Progenitor cell of endocrine pancreas (in vitro differentiated cells): Measurements from ENCODE around the gene SEC14L3. TPM values are rescaled to one million over a fixed set of nuclear protein-coding genes. Genes with fewer than 3 reads are reported as not detected.

Experiments
- DNase-seq: peaks from one replicate; pipeline ENCODE4 v3.0.0; 2021; ENCODE audit warnings: low spot score; ENCODE audit not compliant: unreplicated experiment
- H3K27ac Mint-ChIP-seq: 2 replicates; pipeline ENCODE4 v1.8.0; 2021; ENCODE audit warnings: mild to moderate bottlenecking, moderate library complexity, mixed read lengths
- H3K27me3 Mint-ChIP-seq: 2 replicates; pipeline ENCODE4 v1.8.0; 2021; ENCODE audit warnings: mixed read lengths
- H3K36me3 Mint-ChIP-seq: 2 replicates; pipeline ENCODE4 v1.8.0; 2022; ENCODE audit warnings: mixed read lengths; ENCODE audit not compliant: insufficient read depth
- H3K4me1 Mint-ChIP-seq: 2 replicates; pipeline ENCODE4 v1.8.0; 2021; ENCODE audit warnings: low read depth, mixed read lengths
- H3K4me3 Mint-ChIP-seq: 2 replicates; pipeline ENCODE4 v1.8.0; 2021; ENCODE audit warnings: low read depth, mild to moderate bottlenecking, moderate library complexity, mixed read lengths
- H3K9me3 Mint-ChIP-seq: 2 replicates; pipeline ENCODE4 v1.8.0; 2021; ENCODE audit warnings: low read depth, mixed read lengths
- total RNA-seq: library from RNA; stranded (reverse); gene quantifications from 2 replicates; pipeline ENCODE4 v1.2.1, GENCODE V29; 2021
- TF ChIP-seq, protein P1 (sequence below): fragments of 200-600 bp; sonication (generic); IDR thresholded peaks from one replicate; pipeline ENCODE4 v1.5.0; 2021; ENCODE audit warnings: antibody characterized with exemption, mild to moderate bottlenecking; ENCODE audit not compliant: unreplicated experiment

The SEC14L3 gene
- total RNA-seq, 1 donor from 2014 or later = not detected

- no peaks in the 10 kb centered on the region for H3K4me1 Mint-ChIP-seq
- H3K27ac Mint-ChIP-seq = no peak overlapping the region
- no peak for DNase-seq
- TF ChIP-seq, protein P1, sequence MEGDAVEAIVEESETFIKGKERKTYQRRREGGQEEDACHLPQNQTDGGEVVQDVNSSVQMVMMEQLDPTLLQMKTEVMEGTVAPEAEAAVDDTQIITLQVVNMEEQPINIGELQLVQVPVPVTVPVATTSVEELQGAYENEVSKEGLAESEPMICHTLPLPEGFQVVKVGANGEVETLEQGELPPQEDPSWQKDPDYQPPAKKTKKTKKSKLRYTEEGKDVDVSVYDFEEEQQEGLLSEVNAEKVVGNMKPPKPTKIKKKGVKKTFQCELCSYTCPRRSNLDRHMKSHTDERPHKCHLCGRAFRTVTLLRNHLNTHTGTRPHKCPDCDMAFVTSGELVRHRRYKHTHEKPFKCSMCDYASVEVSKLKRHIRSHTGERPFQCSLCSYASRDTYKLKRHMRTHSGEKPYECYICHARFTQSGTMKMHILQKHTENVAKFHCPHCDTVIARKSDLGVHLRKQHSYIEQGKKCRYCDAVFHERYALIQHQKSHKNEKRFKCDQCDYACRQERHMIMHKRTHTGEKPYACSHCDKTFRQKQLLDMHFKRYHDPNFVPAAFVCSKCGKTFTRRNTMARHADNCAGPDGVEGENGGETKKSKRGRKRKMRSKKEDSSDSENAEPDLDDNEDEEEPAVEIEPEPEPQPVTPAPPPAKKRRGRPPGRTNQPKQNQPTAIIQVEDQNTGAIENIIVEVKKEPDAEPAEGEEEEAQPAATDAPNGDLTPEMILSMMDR = no peak
- no peaks in the 10 kb centered on the region for H3K36me3 Mint-ChIP-seq
- no peak overlapping the region for H3K4me3 Mint-ChIP-seq
- no peaks in the 10 kb centered on the region for H3K9me3 Mint-ChIP-seq
- peaks cover 9% of the 10 kb centered on the region for H3K27me3 Mint-ChIP-seq
These were observed 9.9 kb upstream of the SEC14L3 start for GRCh38 chr22:30481711-30482110.

DNA sequence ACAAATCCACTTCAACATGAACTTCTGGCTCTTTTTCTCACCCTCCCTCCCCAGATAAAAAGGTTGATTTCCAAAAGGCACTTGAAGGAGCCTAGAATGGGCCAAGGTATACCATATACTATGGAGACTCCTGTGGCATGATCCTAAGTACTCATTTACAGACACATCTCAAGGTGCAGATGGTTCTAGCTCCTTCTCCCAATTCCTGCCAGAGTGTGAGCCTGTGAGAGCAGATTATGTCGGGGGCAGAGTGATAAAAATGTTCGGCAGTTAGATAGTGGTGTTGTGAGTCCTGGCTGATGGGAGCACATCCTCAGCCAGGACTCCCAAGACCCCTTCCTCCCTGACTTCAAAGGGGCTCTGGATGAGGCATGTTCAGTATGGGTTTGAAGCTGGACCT, 8.2 kb upstream of the SEC14L3 start:
- Mint-ChIP-seq H3K36me3 (no peaks in the 10 kb centered on the region), H3K27me3 (peaks cover 9% of the 10 kb centered on the region), H3K9me3 (no peaks in the 10 kb centered on the region), H3K27ac (no peak overlapping the region), H3K4me1 (no peaks in the 10 kb centered on the region), H3K4me3 (no peak overlapping the region)
- TF ChIP-seq, protein P1 = no peak
- no peak for DNase-seq

GRCh38 chr22:30474683-30475424, 3.0 kb upstream of the SEC14L3 start:
- no peaks in the 10 kb centered on the region for H3K36me3 Mint-ChIP-seq
- H3K4me1 Mint-ChIP-seq = peaks cover 2% of the 10 kb centered on the region
- H3K9me3 Mint-ChIP-seq = no peaks in the 10 kb centered on the region
- TF ChIP-seq, protein P1 = no peak
- DNase-seq = no peak
- no peak overlapping the region for H3K27ac Mint-ChIP-seq
- H3K4me3 Mint-ChIP-seq = no peak overlapping the region
- H3K27me3 Mint-ChIP-seq = peaks cover 14% of the 10 kb centered on the region

GRCh38 chr22:30474121-30474520, 2.3 kb upstream of the SEC14L3 start:
- Mint-ChIP-seq H3K36me3 (no peaks in the 10 kb centered on the region), H3K9me3 (no peaks in the 10 kb centered on the region), H3K4me1 (peaks cover 2% of the 10 kb centered on the region), H3K27ac (peak overlapping the region; percentile 73), H3K4me3 (no peak overlapping the region), H3K27me3 (peaks cover 13% of the 10 kb centered on the region)
- TF ChIP-seq, protein P1 = no peak
- no peak for DNase-seq

- Mint-ChIP-seq H3K4me3 (no peak overlapping the region), H3K27ac (no peak overlapping the region), H3K4me1 (peaks cover 2% of the 10 kb centered on the region), H3K9me3 (no peaks in the 10 kb centered on the region), H3K27me3 (peaks cover 13% of the 10 kb centered on the region), H3K36me3 (no peaks in the 10 kb centered on the region)
- TF ChIP-seq, protein P1 = no peak
- no peak for DNase-seq
These were observed 1.3 kb upstream of the SEC14L3 start for GRCh38 chr22:30472994-30473720.
